Esophagus squamous epithelium (tissue), 5 donors: ENCODE data around the gene CDC6. TPM values are rescaled to one million over a fixed set of nuclear protein-coding genes. Genes with fewer than 3 reads are reported as not detected.

ENCODE experiments used
- DNase-seq: peaks from one replicate; lab custom pipeline; 2025; lab: John Stamatoyannopoulos, UW
- H3K27ac ChIP-seq, 4 donors: fragments of 200-600 bp; sonication (generic); one replicate each; pipeline ENCODE4 v1.5.1; 2016 to 2019; ENCODE audit warnings: mild to moderate bottlenecking in 1 of 4
- H3K27me3 ChIP-seq, 4 donors: fragments of 200-600 bp; sonication (generic); 1 replicate in 3 of 4; 2 replicates in 1 of 4; pipeline versions ENCODE4 v1.5.1 to v1.6.0; 2017 to 2021; ENCODE audit warnings: antibody characterized with exemption in 1 of 4
- H3K36me3 ChIP-seq, 3 donors: fragments of 200-600 bp; sonication (generic); one replicate each; pipeline ENCODE4 v1.5.1; 2016 to 2019
- H3K4me1 ChIP-seq, 3 donors: fragments of 200-600 bp; sonication (generic); one replicate each; pipeline ENCODE4 v1.5.1; 2017 to 2019
- H3K4me3 ChIP-seq, 4 donors: fragments of 200-600 bp; sonication (generic); 1 replicate in 3 of 4; 2 replicates in 1 of 4; pipeline ENCODE4 v1.5.1; 2016 to 2019; ENCODE audit warnings: mild to moderate bottlenecking in 2 of 4, moderate library complexity in 1 of 4
- H3K9me3 ChIP-seq, 3 donors: fragments of 200-600 bp; sonication (generic); one replicate each; pipeline ENCODE4 v1.5.1; 2016 to 2019
- POLR2A ChIP-seq, 4 donors: fragments of 450-650 bp; IDR thresholded peaks; one replicate each; pipeline ENCODE4 v1.6.1; 2017; ENCODE audit warnings: antibody characterized with exemption in 4 of 4, mild to moderate bottlenecking in 4 of 4, moderate library complexity in 3 of 4
- WGBS, 2 donors: methylation state at CpG; one replicate each; pipeline ENCODE4 v1.1.5; 2018; 5-methylcytosine and 5-hydroxymethylcytosine counted together
- intact Hi-C: fragments of 100-400 bp; cut with DNase I; formaldehyde crosslinking; loops from one replicate; pipeline ENCODE4 v1.15.0; 2022
- total RNA-seq, 4 donors: library from RNA; depleted of rRNA; stranded (reverse); fragments of >200 nt; gene quantifications; one replicate each; pipeline ENCODE4 v1.1.0, GENCODE V29; 2016
- TF ChIP-seq, protein P1 (sequence below), 6 experiments: fragments of 450-650 bp in 4 of 6; fragments of 200-600 bp in 2 of 6; sonication (generic) in 2 of 6; IDR thresholded peaks; one replicate each; pipeline ENCODE4 v1.5.1; 2016 to 2019; ENCODE audit warnings: antibody characterized with exemption in 6 of 6, mild to moderate bottlenecking in 4 of 6, moderate library complexity in 4 of 6
- donor health status: DM: yes; HTN: yes; CAD: no.

Gene CDC6
- total RNA-seq, 4 donors from 2014 or later: 2.9 to 17.8 (median 9.8) TPM

DNA sequence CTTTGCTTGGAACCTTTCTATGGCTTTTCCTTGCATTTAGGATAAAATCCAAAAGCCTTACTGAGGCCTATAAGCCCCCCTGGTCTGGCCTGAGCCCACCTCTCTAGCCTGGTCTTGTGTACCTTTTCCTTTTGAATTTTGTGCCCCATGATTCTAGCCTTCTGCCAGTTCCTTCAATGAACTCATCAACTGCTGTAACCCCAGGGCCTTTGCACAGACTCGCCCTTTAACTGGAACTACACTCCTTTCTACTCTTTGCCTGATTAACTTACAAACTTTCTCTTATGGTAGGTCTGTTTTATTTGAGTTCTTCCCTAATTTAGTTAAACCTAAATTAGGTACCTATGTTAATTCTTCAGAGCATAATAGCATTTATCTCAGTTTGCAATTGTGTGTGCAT is 52.6 kb downstream of the CDC6 start:
- no peaks in the 10 kb centered on the region for H3K27me3 ChIP-seq
- H3K27ac ChIP-seq: peak overlapping the region; percentile 86 to 98 (median 94)
- DNase-seq: no peak
- H3K9me3 ChIP-seq: no peaks in the 10 kb centered on the region
- 87 to 93% methylated on average over 1 of the region's 1 CpG for WGBS, 2 donors
- TF ChIP-seq, protein P1, sequence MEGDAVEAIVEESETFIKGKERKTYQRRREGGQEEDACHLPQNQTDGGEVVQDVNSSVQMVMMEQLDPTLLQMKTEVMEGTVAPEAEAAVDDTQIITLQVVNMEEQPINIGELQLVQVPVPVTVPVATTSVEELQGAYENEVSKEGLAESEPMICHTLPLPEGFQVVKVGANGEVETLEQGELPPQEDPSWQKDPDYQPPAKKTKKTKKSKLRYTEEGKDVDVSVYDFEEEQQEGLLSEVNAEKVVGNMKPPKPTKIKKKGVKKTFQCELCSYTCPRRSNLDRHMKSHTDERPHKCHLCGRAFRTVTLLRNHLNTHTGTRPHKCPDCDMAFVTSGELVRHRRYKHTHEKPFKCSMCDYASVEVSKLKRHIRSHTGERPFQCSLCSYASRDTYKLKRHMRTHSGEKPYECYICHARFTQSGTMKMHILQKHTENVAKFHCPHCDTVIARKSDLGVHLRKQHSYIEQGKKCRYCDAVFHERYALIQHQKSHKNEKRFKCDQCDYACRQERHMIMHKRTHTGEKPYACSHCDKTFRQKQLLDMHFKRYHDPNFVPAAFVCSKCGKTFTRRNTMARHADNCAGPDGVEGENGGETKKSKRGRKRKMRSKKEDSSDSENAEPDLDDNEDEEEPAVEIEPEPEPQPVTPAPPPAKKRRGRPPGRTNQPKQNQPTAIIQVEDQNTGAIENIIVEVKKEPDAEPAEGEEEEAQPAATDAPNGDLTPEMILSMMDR (IDR thresholded peaks at IDR 0.05): no peak
- TF ChIP-seq POLR2A (IDR thresholded peaks at IDR 0.05): no peak
- peak overlapping the region in 1 of 4 donors; percentile 71 for H3K4me3 ChIP-seq
- intact Hi-C loops: no loop called here
- H3K4me1 ChIP-seq: peaks cover 32 to 99% (median 62%) of the 10 kb centered on the region in 3 donors
- no peaks in the 10 kb centered on the region for H3K36me3 ChIP-seq

DNA sequence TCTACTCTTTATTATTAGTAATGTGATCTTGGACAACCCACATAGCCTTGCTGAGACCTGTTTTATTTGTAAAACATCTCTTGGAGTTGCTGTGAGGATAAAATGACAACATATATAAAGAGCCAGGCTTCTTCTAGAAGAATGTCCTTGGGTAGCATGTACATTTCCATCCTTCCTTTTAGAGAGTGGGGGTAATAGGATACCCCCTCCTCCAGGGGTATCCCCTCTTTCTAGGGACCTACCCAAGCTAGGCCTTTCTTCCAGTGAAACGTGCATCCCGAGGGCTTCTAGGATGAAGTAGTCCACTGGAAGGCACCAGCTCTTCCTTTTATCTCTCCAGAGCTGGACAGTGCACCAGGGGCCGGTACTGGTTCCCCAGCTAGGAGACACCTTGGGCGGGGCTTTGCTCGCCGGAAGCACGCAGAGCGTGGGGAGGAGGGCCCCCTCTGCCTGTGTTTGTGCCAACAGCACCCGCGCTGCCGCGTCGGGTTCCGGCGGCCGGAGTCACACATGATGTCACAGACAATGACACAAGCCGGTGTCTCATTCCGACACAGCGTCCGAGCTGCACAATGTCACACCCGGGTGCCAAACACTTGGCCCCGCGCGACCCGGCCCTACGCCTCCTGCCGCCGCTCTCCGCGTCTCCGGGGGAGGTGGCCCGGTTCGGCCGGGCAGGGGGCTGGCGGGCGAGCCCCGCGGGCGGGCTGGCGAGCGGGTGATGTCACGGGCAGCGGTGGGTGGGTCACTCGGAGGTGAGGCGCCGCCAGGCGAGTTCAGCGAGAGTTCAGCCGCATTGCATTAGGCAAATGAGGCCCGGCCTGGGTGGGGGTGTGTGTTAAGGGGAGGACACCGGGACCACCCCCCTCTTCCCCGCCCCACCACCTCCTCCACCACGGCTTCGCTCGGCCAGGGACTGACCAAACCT is 53.5 kb downstream of the CDC6 start:
- H3K27ac ChIP-seq: peak overlapping the region; percentile 86 to 98 (median 94)
- no peaks in the 10 kb centered on the region for H3K9me3 ChIP-seq
- H3K4me3 ChIP-seq: peak overlapping the region; percentile 44 to 84 (median 72)
- no peaks in the 10 kb centered on the region for H3K27me3 ChIP-seq
- peak; percentile 70 for DNase-seq
- peaks cover 40 to 99% (median 62%) of the 10 kb centered on the region in 3 donors for H3K4me1 ChIP-seq
- H3K36me3 ChIP-seq: no peaks in the 10 kb centered on the region
- TF ChIP-seq POLR2A (IDR thresholded peaks at IDR 0.05): peak in 2 of 4 donors; percentile 70 to 77
- TF ChIP-seq, protein P1 (IDR thresholded peaks at IDR 0.05): peak in 4 of 6 experiments; percentile 10 to 34 (median 24)
- 0% methylated on average over 2 to 5 of the region's 55 CpGs for WGBS, 2 donors
- intact Hi-C loops: no loop called here

DNA sequence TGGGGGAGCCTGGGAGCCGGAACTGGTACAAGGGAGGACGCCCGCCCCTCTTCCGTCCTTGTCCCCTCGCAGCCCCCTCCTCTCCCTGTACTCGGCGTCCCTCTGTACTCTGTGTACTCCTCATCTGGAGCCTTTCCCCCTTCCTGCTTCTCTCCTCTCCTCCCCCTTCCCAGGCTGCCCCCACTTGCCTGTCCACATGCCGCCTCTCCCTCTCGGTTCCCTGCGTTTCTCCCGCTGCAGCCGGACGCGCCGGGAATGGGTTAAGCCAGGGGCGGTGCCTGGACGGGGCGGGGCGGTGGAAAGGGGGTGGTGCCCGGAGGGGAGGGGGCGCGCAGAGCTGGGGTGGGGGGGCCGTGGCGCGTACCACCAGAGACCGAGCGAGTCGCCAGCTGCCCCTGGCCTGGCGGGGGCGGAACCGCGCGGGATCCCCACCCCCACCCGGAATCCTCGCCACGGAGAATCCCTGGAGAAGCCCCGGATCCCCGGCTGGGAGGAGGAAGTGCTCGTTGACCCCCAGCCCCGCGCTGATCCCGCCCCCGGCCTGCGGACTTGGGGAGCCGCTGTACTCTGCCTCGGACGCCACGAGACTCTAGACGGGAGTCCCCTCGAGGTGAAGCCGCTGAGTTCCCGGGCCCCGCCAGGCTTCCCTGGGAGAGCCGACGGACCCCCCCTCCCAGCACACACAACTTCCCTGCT is 54.3 kb downstream of the CDC6 start:
- WGBS, 2 donors: 0 to 5% methylated on average over 6 to 11 of the region's 55 CpGs
- TF ChIP-seq, protein P1 (IDR thresholded peaks at IDR 0.05): no peak
- peak in 2 of 4 donors; percentile 17 to 22 for TF ChIP-seq POLR2A (IDR thresholded peaks at IDR 0.05)
- peaks cover 48 to 99% (median 66%) of the 10 kb centered on the region in 3 donors for H3K4me1 ChIP-seq
- no peaks in the 10 kb centered on the region for H3K9me3 ChIP-seq
- DNase-seq: no peak
- no peaks in the 10 kb centered on the region for H3K36me3 ChIP-seq
- intact Hi-C loops: no loop called here
- H3K27me3 ChIP-seq: no peaks in the 10 kb centered on the region
- peak overlapping the region; percentile 86 to 98 (median 94) for H3K27ac ChIP-seq
- H3K4me3 ChIP-seq: peak overlapping the region; percentile 44 to 84 (median 72)

GRCh38 chr17:40342504-40343218 is 55.0 kb downstream of the CDC6 start:
- Histone ChIP-seq H3K36me3 (no peaks in the 10 kb centered on the region), H3K27me3 (no peaks in the 10 kb centered on the region), H3K9me3 (no peaks in the 10 kb centered on the region), H3K4me3 (peak overlapping the region; percentile 44 to 84 (median 72)), H3K4me1 (peaks cover 55 to 99% (median 72%) of the 10 kb centered on the region in 3 donors), H3K27ac (peak overlapping the region; percentile 86 to 98 (median 94))
- 7 to 22% methylated on average over 6 of the region's 38 CpGs for WGBS, 2 donors
- TF ChIP-seq, protein P1 (IDR thresholded peaks at IDR 0.05): no peak
- no peak for TF ChIP-seq POLR2A (IDR thresholded peaks at IDR 0.05)
- no peak for DNase-seq
- intact Hi-C loops: no loop called here
